Smooth muscle cell of the brain vasculature (primary cell): ENCODE data around the gene UPK3A.
"Not testable (repeated sequence)": the region's sequence is repeated elsewhere in the genome, so short reads cannot be mapped to it uniquely, and the experiment has no call there.

Experiments used
- DNase-seq: peaks from one replicate; pipeline ENCODE4 v3.0.0-alpha.2; 2012; ENCODE audit warnings: low read depth, low spot score

Gene UPK3A

DNA sequence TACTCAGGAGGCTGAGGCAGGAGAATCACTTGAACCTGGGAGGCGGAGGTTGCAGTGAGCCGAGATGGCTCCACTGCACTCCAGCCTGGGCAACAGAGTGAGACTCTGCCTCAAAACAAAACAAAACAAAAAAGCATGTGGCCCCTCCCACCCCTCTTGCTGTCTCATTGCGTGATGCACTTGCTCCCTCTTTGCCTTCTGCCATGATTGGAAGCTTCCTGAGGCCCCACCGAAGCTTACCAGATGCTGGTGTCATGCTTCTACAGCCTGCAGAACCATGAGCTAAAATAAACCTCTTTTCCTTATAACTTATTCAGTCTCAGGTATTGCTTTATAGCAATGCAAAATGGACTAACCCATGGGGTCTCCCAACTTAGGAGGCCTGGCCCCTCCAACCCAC, 26.8 kb upstream of the UPK3A start:
- not testable (repeated sequence) for DNase-seq

DNA sequence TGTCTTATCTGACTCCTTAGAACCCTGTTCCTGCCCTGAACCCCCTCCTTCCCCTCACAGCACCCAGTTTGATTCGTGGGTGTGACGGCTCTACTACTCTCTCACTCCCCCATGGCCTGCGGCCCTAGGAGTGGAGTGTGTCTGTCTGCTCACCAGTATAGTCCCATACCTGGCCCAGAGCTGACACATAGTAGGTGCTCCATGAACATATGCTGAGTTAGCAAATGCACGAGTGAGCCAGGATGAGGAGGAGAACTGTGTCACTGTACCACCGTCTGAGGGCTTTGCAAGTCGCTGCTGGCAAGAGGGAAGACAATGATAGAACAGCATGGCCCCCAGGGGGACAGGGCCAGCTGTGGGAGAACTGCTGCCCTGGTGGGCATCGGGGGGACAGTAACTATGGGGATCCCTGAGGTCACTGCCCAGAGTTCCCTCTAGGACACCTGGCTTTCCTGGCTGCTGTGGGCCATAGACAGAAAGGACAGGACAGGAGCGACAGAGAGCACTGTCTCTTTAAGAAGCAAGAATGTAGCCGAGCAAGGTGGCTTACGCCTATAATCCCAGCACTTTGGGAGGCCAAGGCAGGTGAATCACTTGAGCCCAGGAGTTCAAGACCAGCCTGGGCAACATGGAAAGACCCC, 24.9 kb upstream of the UPK3A start:
- DNase-seq: no peak

DNA sequence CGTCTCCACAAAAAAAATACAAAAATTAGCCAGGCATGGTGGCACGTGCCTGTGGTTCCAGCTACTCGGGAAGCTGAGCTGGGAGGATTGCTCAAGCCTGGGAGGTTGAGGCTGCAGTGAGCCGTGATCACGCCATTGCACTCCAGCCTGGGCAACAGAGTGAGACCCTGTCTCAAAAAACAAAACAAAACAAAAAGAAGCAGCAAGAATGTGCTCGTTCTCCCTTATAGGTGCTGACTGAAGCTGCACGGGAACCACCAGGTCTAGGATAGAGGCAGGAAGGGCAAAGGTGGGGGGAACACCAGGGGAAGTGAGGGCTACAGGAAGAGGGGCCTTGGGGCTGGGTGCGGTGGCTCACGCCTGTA, 24.4 kb upstream of the UPK3A start:
- DNase-seq: not testable (repeated sequence)

GRCh38 chr22:45261407-45262088, 23.2 kb upstream of the UPK3A start:
- no peak for DNase-seq

DNA sequence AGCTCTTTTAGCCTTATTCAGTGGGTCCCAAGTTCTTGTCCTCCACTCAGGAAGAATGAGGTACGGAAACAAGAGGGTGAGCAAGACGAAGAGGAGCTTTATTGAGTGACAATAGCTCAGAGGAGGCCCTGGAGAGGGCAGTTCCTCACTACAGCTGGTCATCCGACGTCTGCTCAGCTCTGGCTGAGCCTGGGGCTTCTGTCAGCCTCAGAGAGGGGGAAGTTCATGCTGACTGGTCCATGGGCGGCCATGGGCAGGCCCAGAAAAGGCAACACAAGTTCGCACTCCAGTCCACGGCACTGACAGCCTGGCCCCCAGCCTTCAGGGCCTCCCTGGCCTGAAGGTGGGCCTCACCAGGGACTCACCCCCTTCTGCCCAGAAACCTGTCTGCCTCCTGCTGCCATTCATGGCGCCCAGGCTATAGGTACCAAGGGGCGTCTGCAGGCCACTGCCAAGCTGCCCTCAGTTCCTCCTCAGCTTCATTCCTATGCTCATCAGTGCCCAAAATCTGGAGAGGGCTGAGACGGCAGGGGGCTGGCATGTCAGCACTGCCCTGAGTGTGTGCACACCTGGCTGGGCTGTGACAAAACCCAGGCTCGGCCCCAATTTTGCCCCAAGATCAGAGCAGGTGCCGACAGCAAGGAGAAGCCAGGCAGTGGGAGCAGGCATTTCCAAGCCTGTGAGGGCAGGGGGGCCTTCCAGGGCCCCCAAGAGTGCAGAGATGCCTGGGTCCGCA, 22.4 kb upstream of the UPK3A start:
- no peak for DNase-seq

- no peak for DNase-seq
Measured at GRCh38 chr22:45262931-45263462, 21.8 kb upstream of the UPK3A start.

GRCh38 chr22:45263463-45264269, 21.1 kb upstream of the UPK3A start:
- no peak for DNase-seq

DNA sequence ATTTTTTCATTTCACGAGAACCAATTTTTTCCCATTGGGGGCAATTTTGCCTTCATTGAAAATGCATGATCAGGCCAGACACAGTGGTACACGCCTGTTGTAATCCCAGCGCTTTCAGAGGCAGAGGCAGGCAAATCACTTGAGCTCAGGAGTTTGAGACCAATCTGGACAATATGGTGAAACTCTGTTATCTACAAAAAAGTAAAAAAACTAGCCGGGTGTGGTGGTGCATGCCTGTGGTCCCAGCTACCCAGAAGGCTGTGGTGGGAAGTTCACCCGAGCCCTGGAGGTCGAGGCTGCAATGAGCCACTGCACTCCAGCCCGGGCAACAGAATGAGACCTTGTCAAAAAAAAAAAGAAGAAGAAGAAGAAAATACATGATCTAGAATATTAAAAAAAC, 19.2 kb upstream of the UPK3A start:
- no peak for DNase-seq

- DNase-seq: no peak
Measured at GRCh38 chr22:45268167-45268957, 16.4 kb upstream of the UPK3A start.

GRCh38 chr22:45268958-45269844, 15.5 kb upstream of the UPK3A start:
- no peak for DNase-seq

GRCh38 chr22:45270095-45271020, 14.4 kb upstream of the UPK3A start:
- no peak for DNase-seq

DNA sequence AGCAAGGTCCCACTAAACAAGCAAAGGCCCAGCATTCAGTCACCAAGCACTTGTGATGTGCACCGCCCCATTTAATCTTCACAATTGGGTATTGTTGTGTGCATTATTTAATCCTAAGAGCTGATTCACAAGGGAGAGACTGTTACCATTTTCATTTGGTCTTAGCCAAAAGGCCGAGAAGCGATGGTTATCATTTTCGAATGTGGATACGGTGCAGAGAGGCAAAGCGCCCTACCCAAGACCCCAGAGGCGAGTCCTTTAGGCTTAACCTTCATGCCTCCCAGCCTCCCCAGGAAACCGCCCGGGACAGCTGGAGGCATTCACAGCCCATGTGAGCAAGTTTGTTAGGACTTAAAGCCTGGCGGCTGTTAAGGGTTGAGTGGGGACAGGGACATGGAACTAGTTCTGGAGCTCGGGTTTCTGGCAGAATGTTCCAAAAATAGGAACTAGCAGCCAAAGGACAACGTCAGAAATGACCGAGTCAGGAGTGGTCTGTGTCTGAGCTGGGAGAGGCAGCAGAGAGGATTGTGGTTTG, 13.0 kb upstream of the UPK3A start:
- DNase-seq: no peak

DNA sequence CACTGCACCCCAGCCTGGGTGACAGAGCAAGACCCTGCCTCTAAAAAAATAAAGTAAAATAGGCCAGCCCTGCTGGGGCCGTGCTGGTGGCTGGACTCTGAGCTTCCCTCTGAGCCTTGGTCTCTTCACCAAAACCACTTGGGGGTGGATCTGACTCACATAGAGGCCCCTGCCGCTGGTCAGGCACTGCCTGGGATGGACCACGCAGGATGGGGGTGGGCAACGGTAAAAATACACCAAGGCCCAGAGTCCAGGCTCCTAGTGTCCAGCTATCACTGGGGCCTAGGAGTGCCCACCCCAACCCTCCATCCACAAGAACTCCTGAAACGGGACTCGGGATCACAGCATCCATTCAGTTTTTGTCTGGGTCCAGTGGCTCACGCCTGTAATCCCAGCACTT, 12.3 kb upstream of the UPK3A start:
- DNase-seq: no peak

DNA sequence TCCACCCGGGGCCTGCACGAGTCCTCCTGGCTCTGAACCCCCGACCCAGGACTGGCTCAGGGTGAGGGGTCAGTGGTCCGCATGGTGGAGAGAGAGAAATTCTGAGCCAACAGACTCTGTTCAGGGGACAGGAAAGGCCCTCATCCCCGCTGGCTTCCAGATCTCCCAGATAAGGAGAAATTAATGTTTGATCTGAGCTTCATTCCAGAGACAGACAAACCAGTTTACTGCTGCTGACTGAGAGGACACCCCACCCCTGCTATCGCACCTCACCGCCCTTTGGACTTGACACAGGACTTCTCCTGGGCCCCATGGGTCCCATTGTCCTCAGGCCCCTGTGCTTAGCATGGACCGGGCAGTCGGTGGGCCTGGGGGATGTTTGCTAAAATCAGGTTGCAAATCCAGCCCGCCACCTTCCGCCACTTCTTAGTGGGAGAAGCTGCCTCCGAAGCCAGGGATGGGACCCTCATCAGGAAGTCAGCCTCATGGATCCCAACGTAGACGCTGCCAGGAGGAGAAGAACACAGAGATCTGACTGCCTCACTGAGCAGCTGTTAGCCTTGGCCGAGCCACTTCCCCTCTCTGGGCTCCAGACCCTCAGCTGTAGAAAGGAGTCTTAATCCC, 11.2 kb upstream of the UPK3A start:
- no peak for DNase-seq

- no peak for DNase-seq
Measured at GRCh38 chr22:45276507-45277105, 8.1 kb upstream of the UPK3A start.

GRCh38 chr22:45277720-45278119, 7.0 kb upstream of the UPK3A start:
- DNase-seq: not testable (repeated sequence)

- DNase-seq: no peak
Measured at GRCh38 chr22:45278125-45278524, 6.6 kb upstream of the UPK3A start.

DNA sequence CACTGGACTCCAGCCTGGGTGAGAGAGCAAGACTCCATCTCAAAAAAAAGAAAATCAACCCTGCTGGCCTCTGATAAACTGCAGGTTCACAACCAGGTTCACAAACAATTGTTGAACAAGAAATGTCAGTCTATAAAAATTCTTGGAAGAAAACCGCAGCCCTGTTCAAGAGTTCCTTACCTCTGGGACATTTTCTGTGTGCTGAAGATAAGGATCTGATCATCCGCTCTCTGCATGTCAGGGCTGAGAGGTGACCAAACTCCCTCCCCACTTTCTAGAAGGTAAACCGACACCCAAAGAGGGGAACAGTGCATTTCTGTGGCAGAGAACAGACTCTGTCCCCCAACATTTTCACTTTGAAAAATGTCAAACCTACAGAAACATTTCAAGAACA, 4.2 kb upstream of the UPK3A start:
- DNase-seq: no peak
